Neural crest cell (in vitro differentiated cells): ENCODE measurements around the gene CYTH4. TPM values are rescaled to one million over a fixed set of nuclear protein-coding genes. Genes with fewer than 3 reads are reported as not detected.

Source experiments
- DNase-seq: peaks from one replicate; pipeline ENCODE4 v3.0.0; 2021; ENCODE audit warnings: low read depth, mixed read lengths, low spot score
- H3K27ac Mint-ChIP-seq: one replicate; pipeline ENCODE4 v1.8.0; 2021; ENCODE audit warnings: mild to moderate bottlenecking, mixed read lengths; ENCODE audit not compliant: unreplicated experiment
- H3K27me3 Mint-ChIP-seq: 2 replicates; pipeline ENCODE4 v1.8.0; 2021; ENCODE audit warnings: low read depth, mild to moderate bottlenecking, mixed read lengths
- H3K36me3 Mint-ChIP-seq: 2 replicates; pipeline ENCODE4 v1.8.0; 2021; ENCODE audit warnings: low read depth, mild to moderate bottlenecking, mixed read lengths
- H3K4me1 Mint-ChIP-seq: 2 replicates; pipeline ENCODE4 v1.8.0; 2021; ENCODE audit warnings: mixed read lengths
- H3K4me3 Mint-ChIP-seq: one replicate; pipeline ENCODE4 v1.8.0; 2021; ENCODE audit warnings: mild to moderate bottlenecking, mixed read lengths
- H3K9me3 Mint-ChIP-seq: 2 replicates; pipeline ENCODE4 v1.8.0; 2021; ENCODE audit warnings: mixed read lengths
- total RNA-seq: library from RNA; stranded (reverse); gene quantifications from 2 replicates; pipeline ENCODE4 v1.2.1, GENCODE V29; 2021
- TF ChIP-seq, protein P1 (sequence below): fragments of 200-600 bp; sonication (generic); conservative IDR thresholded peaks from 2 replicates; pipeline ENCODE4 v1.5.0; 2021; ENCODE audit warnings: antibody characterized with exemption, mild to moderate bottlenecking

Gene CYTH4
- total RNA-seq, 1 donor from 2014 or later: not detected

DNA sequence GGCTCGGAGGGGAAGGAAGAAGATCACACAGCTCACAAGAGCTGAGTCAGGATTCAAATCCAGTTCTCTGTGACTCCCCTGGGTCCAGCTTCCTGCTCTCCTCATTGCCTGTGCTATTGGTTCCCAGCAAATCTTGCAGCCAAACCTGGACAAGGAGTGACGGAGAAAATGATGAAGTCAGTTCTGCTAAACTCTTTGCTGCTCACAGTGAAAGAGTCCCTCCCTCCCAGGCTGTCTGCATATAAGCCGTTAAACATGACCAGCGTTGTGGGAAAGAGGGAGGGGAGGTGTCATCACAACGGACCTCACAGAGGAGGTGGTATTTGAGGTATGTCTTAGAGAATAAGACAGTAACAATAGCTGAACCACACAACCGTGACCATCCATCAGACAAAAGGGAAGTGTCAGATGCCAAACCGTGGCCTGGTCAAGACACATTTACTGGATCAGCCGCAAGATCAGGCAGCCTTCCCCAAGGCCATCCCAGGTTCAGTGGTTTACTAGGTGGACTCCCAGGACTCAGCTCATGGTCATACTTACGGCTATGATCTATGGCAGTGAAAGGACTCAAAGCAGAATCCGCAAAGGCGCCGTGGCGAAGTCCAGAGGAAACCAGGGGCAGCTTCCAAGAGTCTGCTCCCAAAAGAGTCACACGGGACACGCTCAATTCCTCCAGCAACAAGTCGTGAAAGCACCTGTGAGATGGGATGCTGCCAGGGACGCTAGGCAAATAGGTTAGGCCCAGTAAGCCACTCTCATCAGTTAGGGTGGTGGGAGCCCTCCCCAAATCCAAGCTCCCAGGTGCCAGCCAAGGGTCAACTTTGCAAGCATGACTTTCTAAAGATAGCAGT, 2.8 kb upstream of the CYTH4 start:
- TF ChIP-seq, protein P1, sequence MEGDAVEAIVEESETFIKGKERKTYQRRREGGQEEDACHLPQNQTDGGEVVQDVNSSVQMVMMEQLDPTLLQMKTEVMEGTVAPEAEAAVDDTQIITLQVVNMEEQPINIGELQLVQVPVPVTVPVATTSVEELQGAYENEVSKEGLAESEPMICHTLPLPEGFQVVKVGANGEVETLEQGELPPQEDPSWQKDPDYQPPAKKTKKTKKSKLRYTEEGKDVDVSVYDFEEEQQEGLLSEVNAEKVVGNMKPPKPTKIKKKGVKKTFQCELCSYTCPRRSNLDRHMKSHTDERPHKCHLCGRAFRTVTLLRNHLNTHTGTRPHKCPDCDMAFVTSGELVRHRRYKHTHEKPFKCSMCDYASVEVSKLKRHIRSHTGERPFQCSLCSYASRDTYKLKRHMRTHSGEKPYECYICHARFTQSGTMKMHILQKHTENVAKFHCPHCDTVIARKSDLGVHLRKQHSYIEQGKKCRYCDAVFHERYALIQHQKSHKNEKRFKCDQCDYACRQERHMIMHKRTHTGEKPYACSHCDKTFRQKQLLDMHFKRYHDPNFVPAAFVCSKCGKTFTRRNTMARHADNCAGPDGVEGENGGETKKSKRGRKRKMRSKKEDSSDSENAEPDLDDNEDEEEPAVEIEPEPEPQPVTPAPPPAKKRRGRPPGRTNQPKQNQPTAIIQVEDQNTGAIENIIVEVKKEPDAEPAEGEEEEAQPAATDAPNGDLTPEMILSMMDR: no peak
- Mint-ChIP-seq H3K27ac (no peak overlapping the region), H3K9me3 (no peaks in the 10 kb centered on the region), H3K27me3 (peaks cover 15% of the 10 kb centered on the region), H3K4me1 (peaks cover 22% of the 10 kb centered on the region), H3K36me3 (no peaks in the 10 kb centered on the region), H3K4me3 (no peak overlapping the region)
- no peak for DNase-seq

DNA sequence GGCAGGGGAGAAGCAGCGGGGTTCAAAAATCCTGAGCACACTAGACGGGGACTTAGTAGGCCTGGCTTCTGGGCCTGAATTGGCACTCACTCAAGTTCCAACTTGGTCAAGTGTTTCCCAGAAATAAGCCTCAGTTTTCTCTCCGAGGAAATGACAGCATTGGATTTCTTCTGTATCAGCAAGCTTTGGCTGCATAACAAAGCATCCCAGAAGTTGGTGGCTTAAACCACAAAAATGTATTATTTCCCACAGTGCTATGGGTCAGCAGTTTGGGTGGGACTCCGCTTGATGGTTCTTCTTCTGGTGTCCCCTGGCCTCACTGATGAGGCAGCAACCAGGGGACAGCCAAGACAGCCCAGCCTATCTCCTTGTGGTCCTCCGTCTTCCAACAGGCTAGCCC, 1.6 kb upstream of the CYTH4 start:
- Mint-ChIP-seq H3K36me3 (no peaks in the 10 kb centered on the region), H3K27me3 (peaks cover 15% of the 10 kb centered on the region), H3K4me1 (peaks cover 25% of the 10 kb centered on the region), H3K27ac (no peak overlapping the region), H3K4me3 (no peak overlapping the region), H3K9me3 (no peaks in the 10 kb centered on the region)
- no peak for DNase-seq
- TF ChIP-seq, protein P1: no peak

DNA sequence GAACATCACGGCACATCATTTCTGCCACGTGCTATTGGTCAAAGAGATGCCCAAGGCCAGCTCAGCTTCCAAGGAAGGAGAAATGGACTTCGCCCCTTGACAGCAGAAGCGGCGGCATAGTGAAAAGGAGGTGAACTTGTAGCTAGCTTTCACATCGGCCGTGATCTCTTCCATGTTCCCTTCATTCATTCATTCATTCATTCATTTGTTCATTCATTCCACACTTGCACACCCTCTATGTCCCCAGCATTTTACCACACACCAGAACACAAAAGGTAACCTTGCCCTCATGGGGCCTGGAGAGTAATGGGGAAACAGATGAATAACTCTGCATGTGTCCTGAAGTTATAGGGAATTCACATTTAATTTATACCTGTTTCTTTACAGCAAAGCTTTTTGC, 1.1 kb upstream of the CYTH4 start:
- H3K27ac Mint-ChIP-seq: no peak overlapping the region
- DNase-seq: no peak
- peaks cover 14% of the 10 kb centered on the region for H3K27me3 Mint-ChIP-seq
- H3K4me3 Mint-ChIP-seq: no peak overlapping the region
- H3K36me3 Mint-ChIP-seq: no peaks in the 10 kb centered on the region
- H3K9me3 Mint-ChIP-seq: no peaks in the 10 kb centered on the region
- TF ChIP-seq, protein P1: no peak
- H3K4me1 Mint-ChIP-seq: peaks cover 25% of the 10 kb centered on the region

DNA sequence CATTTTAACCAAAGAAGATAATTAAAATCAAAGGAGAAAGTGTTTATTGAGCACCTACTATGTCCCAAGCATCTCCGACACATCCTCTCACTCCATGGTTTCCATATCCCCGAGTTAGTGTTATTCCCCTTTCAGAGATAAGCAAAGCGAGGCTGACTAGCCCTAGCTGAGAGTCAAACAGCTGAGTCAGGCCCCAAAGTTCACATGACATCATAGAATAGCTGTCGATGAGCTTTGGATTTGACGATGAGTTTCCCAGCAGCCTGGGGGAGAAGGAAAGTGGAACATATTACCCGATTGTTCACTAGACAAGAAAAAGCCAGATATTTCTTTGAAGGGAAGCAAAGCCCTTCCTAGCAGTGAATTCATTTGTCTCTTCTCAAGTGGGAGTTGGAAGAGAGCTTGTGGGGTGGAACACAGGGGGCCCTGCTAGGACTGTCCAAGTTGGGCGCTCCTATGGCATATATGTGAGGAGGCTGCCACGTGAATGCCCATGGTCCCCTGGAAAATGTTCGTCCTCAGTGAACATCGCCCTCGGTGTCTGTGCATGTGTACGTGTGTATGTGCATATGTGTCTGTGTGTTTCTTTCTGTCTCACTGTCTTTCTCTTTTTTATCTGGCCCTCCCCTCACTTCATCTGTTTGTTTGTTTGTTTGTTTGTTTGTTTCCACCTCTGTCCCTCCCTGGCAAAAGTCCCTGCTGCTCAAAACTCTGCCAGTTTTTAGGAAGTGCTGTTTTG, 493 bp upstream of the CYTH4 start:
- Mint-ChIP-seq H3K4me3 (no peak overlapping the region), H3K27ac (no peak overlapping the region), H3K9me3 (no peaks in the 10 kb centered on the region), H3K4me1 (peaks cover 25% of the 10 kb centered on the region), H3K36me3 (no peaks in the 10 kb centered on the region), H3K27me3 (peaks cover 20% of the 10 kb centered on the region)
- DNase-seq: no peak
- TF ChIP-seq, protein P1: no peak

DNA sequence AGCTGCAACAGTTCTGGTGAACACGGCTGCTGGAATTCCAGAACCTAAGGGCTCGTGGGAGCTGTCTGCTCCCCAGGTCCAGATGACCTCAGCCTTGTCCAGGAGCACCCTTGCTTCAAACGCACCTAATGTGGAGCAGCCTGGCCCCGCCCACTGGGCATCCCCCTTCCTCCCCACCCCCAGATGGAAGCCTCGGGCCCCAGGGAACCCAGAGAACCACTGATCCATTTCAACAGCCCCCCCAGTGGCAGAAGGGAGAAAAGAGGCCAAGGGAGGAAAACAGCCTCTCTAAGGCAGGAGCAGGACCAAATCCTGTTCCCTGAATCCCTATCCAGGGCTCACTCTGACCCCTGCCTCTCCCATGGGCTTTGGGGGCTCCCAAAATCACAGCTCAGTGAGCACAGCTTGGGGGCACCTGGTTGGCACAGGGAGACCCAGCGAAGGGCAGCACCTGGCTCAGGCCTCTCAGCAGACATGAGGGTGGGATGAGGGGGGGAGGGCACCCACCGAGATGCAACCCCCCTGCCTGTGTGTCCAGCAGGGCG, 1.2 kb downstream of the CYTH4 start:
- TF ChIP-seq, protein P1: no peak
- Mint-ChIP-seq H3K27me3 (peaks cover 25% of the 10 kb centered on the region), H3K4me3 (no peak overlapping the region), H3K36me3 (no peaks in the 10 kb centered on the region), H3K9me3 (no peaks in the 10 kb centered on the region), H3K4me1 (peaks cover 22% of the 10 kb centered on the region), H3K27ac (no peak overlapping the region)
- no peak for DNase-seq
